SK-N-SH (cell line): ENCODE data around the gene SLC10A2. TPM values are rescaled to one million over a fixed set of nuclear protein-coding genes. Genes with fewer than 3 reads are reported as not detected.

ENCODE experiments used
- CTCF ChIA-PET: fragments of 300-600, 350-600 bp; formaldehyde crosslinking; extraction: SDS; loops from one replicate; lab custom pipeline; 2021; lab: Yijun Ruan, JAX
- POLR2A ChIA-PET: fragments of 350-600 bp; sonication (Branson Sonifier 250); formaldehyde crosslinking; extraction: SDS; loops from one replicate; lab custom pipeline; 2020; ENCODE audit warnings: antibody characterized with exemption, inconsistent platforms; lab: Yijun Ruan, JAX
- DNase-seq: peaks from one replicate; pipeline ENCODE4 v3.0.0; 2012
- H2AFZ ChIP-seq: fragments of 200-600 bp; sonication (generic); 2 replicates; pipeline ENCODE4 v1.8.1; 2016; ENCODE audit warnings: antibody characterized with exemption, mild to moderate bottlenecking, low read depth
- H3F3A ChIP-seq: fragments of 200-600 bp; sonication (generic); replicated peaks from 2 replicates; pipeline ENCODE3; 2016; ENCODE audit warnings: antibody characterized with exemption, mild to moderate bottlenecking; ENCODE audit not compliant: insufficient read depth
- H3K27ac ChIP-seq, 2 experiments: fragments of 200-500 bp in 1 of 2; fragments of 200-600 bp in 1 of 2; sonication (Bioruptor generic) in 1 of 2; sonication (generic), shearing (Covaris generic) in 1 of 2; 2 replicates each; pipeline versions ENCODE4 v1.5.1 to v1.6.1; 2014 to 2016; ENCODE audit warnings: low read depth in 2 of 2, inconsistent platforms in 1 of 2, low read length in 1 of 2, mild to moderate bottlenecking in 1 of 2, mixed read lengths in 1 of 2
- H3K27me3 ChIP-seq: fragments of 200-600 bp; sonication (generic), shearing (Covaris generic); 2 replicates; pipeline ENCODE4 v1.6.1; 2016; ENCODE audit warnings: mixed run types; ENCODE audit not compliant: insufficient read depth
- H3K36me3 ChIP-seq, 2 experiments: fragments of 200-500 bp in 1 of 2; fragments of 200-600 bp in 1 of 2; sonication (Bioruptor generic) in 1 of 2; sonication (generic) in 1 of 2; replicated peaks in 1 of 2; 2 replicates each; pipeline versions ENCODE3 to v1.5.1; 2014 to 2016; ENCODE audit warnings: low read length in 1 of 2, mild to moderate bottlenecking in 1 of 2; ENCODE audit not compliant: insufficient read depth in 2 of 2, control insufficient read depth in 1 of 2
- H3K4me1 ChIP-seq, 2 experiments: fragments of 200-500 bp in 1 of 2; fragments of 200-600 bp in 1 of 2; sonication (Bioruptor generic) in 1 of 2; sonication (generic), shearing (Covaris generic) in 1 of 2; 2 replicates each; pipeline versions ENCODE4 v1.5.1 to v1.6.1; 2014 to 2016; ENCODE audit warnings: low read depth in 1 of 2, low read length in 1 of 2, mixed run types in 1 of 2; ENCODE audit not compliant: insufficient read depth in 2 of 2, control insufficient read depth in 1 of 2
- H3K4me2 ChIP-seq: fragments of 200-600 bp; sonication (generic), shearing (Covaris generic); 2 replicates; pipeline ENCODE4 v1.6.1; 2017; ENCODE audit warnings: mixed run types
- H3K4me3 ChIP-seq, 2 experiments: fragments of 200-500 bp in 1 of 2; fragments of 200-600 bp in 1 of 2; sonication (Bioruptor generic) in 1 of 2; sonication (generic), shearing (Covaris generic) in 1 of 2; 2 replicates each; pipeline versions ENCODE4 v1.5.1 to v1.8.1; 2014 to 2016; ENCODE audit warnings: low read depth in 2 of 2, inconsistent platforms in 1 of 2, low read length in 1 of 2, mild to moderate bottlenecking in 1 of 2, mixed read lengths in 1 of 2, moderate library complexity in 1 of 2
- H3K79me2 ChIP-seq: fragments of 200-600 bp; sonication (generic); 2 replicates; pipeline ENCODE4 v1.8.1; 2017; ENCODE audit warnings: mild to moderate bottlenecking; ENCODE audit not compliant: insufficient read depth
- H3K9ac ChIP-seq: fragments of 200-600 bp; sonication (generic); 2 replicates; pipeline ENCODE4 v1.6.1; 2017; ENCODE audit warnings: mixed run types
- H3K9me2 ChIP-seq: fragments of 200-600 bp; sonication (generic); 2 replicates; pipeline ENCODE4 v1.6.1; 2017; ENCODE audit warnings: mixed run types
- H3K9me3 ChIP-seq: fragments of 200-600 bp; sonication (generic); 2 replicates; pipeline ENCODE4 v1.6.1; 2017; ENCODE audit warnings: mixed run types, mild to moderate bottlenecking, moderate library complexity
- H4K20me1 ChIP-seq: fragments of 200-600 bp; sonication (generic); 2 replicates; pipeline ENCODE4 v1.6.1; 2017; ENCODE audit warnings: mild to moderate bottlenecking, mixed run types; ENCODE audit not compliant: insufficient read depth
- EP300 ChIP-seq, 2 experiments: IDR thresholded peaks; 2 replicates each; pipeline versions ENCODE4 v1.4.0 to v1.6.1; 2012; ENCODE audit warnings: borderline replicate concordance in 1 of 2, low read depth in 1 of 2, low read length in 1 of 2
- EZH2phosphoT487 ChIP-seq: fragments of 200-600 bp; sonication (generic); IDR thresholded peaks from 2 replicates; pipeline ENCODE4 v1.6.1; 2017; ENCODE audit warnings: low read depth, mixed run types, mild to moderate bottlenecking, antibody characterized with exemption, moderate library complexity, borderline replicate concordance
- JUND ChIP-seq: IDR thresholded peaks from 2 replicates; pipeline ENCODE4 v1.4.0; 2012
- NFIC ChIP-seq: IDR thresholded peaks from 2 replicates; pipeline ENCODE4 v1.4.0; 2012; ENCODE audit warnings: borderline replicate concordance
- RAD21 ChIP-seq: IDR thresholded peaks from 2 replicates; pipeline ENCODE4 v1.6.1; 2012; ENCODE audit warnings: mild to moderate bottlenecking, low read length
- REST ChIP-seq: IDR thresholded peaks from 2 replicates; pipeline ENCODE4 v1.6.1; 2012; ENCODE audit warnings: mild to moderate bottlenecking, low read depth, low read length, moderate library complexity
- TCF12 ChIP-seq: IDR thresholded peaks from 2 replicates; pipeline ENCODE4 v1.4.0; 2012
- YY1 ChIP-seq: IDR thresholded peaks from 2 replicates; pipeline ENCODE4 v1.4.0; 2012; ENCODE audit warnings: low read depth, mild to moderate bottlenecking
- WGBS: methylation state at CpG from one replicate; pipeline ENCODE4 v1.1.6; 2017; ENCODE audit warnings: low lambda C conversion rate; 5-methylcytosine and 5-hydroxymethylcytosine counted together
- polyA plus RNA-seq, 3 experiments: library from polyadenylated mRNA; depleted of rRNA; stranded (reverse); fragments of >200 nt; gene quantifications; 2 replicates each; pipeline ENCODE4 v1.2.3, GENCODE V29; 2012
- TF ChIP-seq, protein P1 (sequence below): IDR thresholded peaks from 2 replicates; pipeline ENCODE4 v1.4.0; 2012; ENCODE audit warnings: low read depth, borderline replicate concordance
- TF ChIP-seq, protein P2 (sequence below): IDR thresholded peaks from 2 replicates; pipeline ENCODE4; 2012

Gene SLC10A2
- polyA plus RNA-seq, 1 of the 3 experiments (the other 2 are of a cell fraction), result not detected

DNA sequence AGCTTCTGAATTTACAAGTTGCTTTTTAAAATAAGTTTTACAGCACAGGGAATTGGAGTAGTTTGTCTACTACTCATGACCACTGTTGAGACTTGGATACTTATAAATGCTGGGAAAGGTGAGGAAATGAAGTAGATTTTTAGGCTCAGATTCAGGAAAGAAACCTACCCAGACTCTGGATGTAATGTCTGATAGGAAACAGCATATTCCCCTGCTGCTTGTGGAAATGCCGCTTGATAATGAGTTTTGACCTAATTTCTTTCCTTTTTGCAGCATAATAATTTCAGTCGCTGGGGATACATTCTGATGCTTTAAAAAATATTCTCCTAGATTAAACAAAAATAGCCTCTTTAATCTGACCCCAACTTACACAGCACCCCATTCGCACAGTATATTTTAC is 53.6 kb downstream of the SLC10A2 start (continued):
- no peak for TF ChIP-seq REST
- TF ChIP-seq EZH2phosphoT487, result no peak
- no peak for TF ChIP-seq RAD21
- TF ChIP-seq JUND, result no peak
- TF ChIP-seq NFIC, result no peak

GRCh38 chr13:103009051-103009840 is 57.0 kb downstream of the SLC10A2 start:
- CTCF ChIA-PET, result interaction anchor here (0.7 kb wide), 1 partner anchor 86 kb away, joined by 3 read pairs; no protein-coding TSS in a partner anchor
- no peak for DNase-seq
- no peaks in the 10 kb centered on the region for H3K9me3 ChIP-seq
- no peaks in the 10 kb centered on the region for H4K20me1 ChIP-seq
- TF ChIP-seq, protein P1, sequence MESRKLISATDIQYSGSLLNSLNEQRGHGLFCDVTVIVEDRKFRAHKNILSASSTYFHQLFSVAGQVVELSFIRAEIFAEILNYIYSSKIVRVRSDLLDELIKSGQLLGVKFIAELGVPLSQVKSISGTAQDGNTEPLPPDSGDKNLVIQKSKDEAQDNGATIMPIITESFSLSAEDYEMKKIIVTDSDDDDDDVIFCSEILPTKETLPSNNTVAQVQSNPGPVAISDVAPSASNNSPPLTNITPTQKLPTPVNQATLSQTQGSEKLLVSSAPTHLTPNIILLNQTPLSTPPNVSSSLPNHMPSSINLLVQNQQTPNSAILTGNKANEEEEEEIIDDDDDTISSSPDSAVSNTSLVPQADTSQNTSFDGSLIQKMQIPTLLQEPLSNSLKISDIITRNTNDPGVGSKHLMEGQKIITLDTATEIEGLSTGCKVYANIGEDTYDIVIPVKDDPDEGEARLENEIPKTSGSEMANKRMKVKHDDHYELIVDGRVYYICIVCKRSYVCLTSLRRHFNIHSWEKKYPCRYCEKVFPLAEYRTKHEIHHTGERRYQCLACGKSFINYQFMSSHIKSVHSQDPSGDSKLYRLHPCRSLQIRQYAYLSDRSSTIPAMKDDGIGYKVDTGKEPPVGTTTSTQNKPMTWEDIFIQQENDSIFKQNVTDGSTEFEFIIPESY, result no peak
- TF ChIP-seq TCF12 (peak; percentile 37; the same call in 1 of the 2 replicates), EZH2phosphoT487 (no peak), EP300 (IDR thresholded peaks at IDR 0.05; ENCODE audit: borderline replicate concordance in 1 of 2, low read depth in 1 of 2, low read length in 1 of 2) (no peak), YY1 (no peak)
- TF ChIP-seq, protein P2, sequence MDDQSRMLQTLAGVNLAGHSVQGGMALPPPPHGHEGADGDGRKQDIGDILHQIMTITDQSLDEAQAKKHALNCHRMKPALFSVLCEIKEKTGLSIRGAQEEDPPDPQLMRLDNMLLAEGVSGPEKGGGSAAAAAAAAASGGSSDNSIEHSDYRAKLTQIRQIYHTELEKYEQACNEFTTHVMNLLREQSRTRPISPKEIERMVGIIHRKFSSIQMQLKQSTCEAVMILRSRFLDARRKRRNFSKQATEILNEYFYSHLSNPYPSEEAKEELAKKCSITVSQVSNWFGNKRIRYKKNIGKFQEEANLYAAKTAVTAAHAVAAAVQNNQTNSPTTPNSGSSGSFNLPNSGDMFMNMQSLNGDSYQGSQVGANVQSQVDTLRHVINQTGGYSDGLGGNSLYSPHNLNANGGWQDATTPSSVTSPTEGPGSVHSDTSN, result 0 out of 2 replicates have a peak, but pooled peaks have one; percentile 4
- no peaks in the 10 kb centered on the region for H3K27me3 ChIP-seq
- no peaks in the 10 kb centered on the region; a peak in 1 of 4 replicates for H3K4me1 ChIP-seq
- H3K27ac ChIP-seq, result peak overlapping the region in 1 of 2 experiments; percentile 38; a peak in 2 of 4 replicates
- no peak overlapping the region for H3K4me3 ChIP-seq
- no peak overlapping the region for H2AFZ ChIP-seq
- no peak overlapping the region for H3K9ac ChIP-seq
- H3K79me2 ChIP-seq, result no peaks in the 10 kb centered on the region
- H3F3A ChIP-seq, result no peaks in the 10 kb centered on the region
- H3K4me2 ChIP-seq, result no peak overlapping the region
- no peaks in the 10 kb centered on the region for H3K9me2 ChIP-seq
- POLR2A ChIA-PET, result no interaction called here
- no peaks in the 10 kb centered on the region for H3K36me3 ChIP-seq
- 9% methylated on average over 1 of the region's 1 CpG for WGBS
